ENCODE measurements around the gene TRMT61A. TPM values are rescaled to one million over a fixed set of nuclear protein-coding genes. Genes with fewer than 3 reads are reported as not detected.
A peak's percentile ranks its signal among the peaks of the same experiment; 100 is the strongest.

The TRMT61A gene
- total RNA-seq, 1 donor from 2014 or later, result 13.7 TPM

- FAIRE-seq (no peak), DNase-seq (ENCODE audit: low read depth) (no peak)
- no peaks in the 10 kb centered on the region for H3K27me3 ChIP-seq (ENCODE audit: control insufficient read depth, insufficient read depth, low read length)
- H3K36me3 ChIP-seq (ENCODE audit: control insufficient read depth, insufficient read depth, low read length), result no peaks in the 10 kb centered on the region
- TF ChIP-seq CTCF (IDR thresholded peaks at IDR 0.05; ENCODE audit: insufficient read depth, low read length, severe bottlenecking), result no peak
- no peak overlapping the region for H3K4me3 ChIP-seq (ENCODE audit: low read depth, low read length)
Measured at GRCh38 chr14:103543721-103544387, 14.9 kb downstream of the TRMT61A start.

GRCh38 chr14:103544388-103545218 is 15.6 kb downstream of the TRMT61A start:
- FAIRE-seq (no peak), DNase-seq (ENCODE audit: low read depth) (no peak)
- Histone ChIP-seq H3K4me3 (ENCODE audit: low read depth, low read length) (no peak overlapping the region), H3K36me3 (ENCODE audit: control insufficient read depth, insufficient read depth, low read length) (no peaks in the 10 kb centered on the region), H3K27me3 (ENCODE audit: control insufficient read depth, insufficient read depth, low read length) (no peaks in the 10 kb centered on the region)
- TF ChIP-seq CTCF (IDR thresholded peaks at IDR 0.05; ENCODE audit: insufficient read depth, low read length, severe bottlenecking), result no peak

GRCh38 chr14:103545219-103545914 is 16.4 kb downstream of the TRMT61A start:
- FAIRE-seq, result no peak

GRCh38 chr14:103545915-103546651 is 17.1 kb downstream of the TRMT61A start:
- no peak overlapping the region for H3K4me3 ChIP-seq (ENCODE audit: low read depth, low read length)
- H3K27me3 ChIP-seq (ENCODE audit: control insufficient read depth, insufficient read depth, low read length), result no peaks in the 10 kb centered on the region
- no peaks in the 10 kb centered on the region for H3K36me3 ChIP-seq (ENCODE audit: control insufficient read depth, insufficient read depth, low read length)
- no peak for FAIRE-seq
- no peak for DNase-seq (ENCODE audit: low read depth)
- TF ChIP-seq CTCF (IDR thresholded peaks at IDR 0.05; ENCODE audit: insufficient read depth, low read length, severe bottlenecking), result no peak

More at GRCh38 chr14:103545219-103545914, 16.4 kb downstream of the TRMT61A start:
- no peak for DNase-seq (ENCODE audit: low read depth)
- no peak for TF ChIP-seq CTCF (IDR thresholded peaks at IDR 0.05; ENCODE audit: insufficient read depth, low read length, severe bottlenecking)
- no peaks in the 10 kb centered on the region for H3K27me3 ChIP-seq (ENCODE audit: control insufficient read depth, insufficient read depth, low read length)
- H3K36me3 ChIP-seq (ENCODE audit: control insufficient read depth, insufficient read depth, low read length), result no peaks in the 10 kb centered on the region
- no peak overlapping the region for H3K4me3 ChIP-seq (ENCODE audit: low read depth, low read length)

- peak; percentile 89 for TF ChIP-seq CTCF (IDR thresholded peaks at IDR 0.05; ENCODE audit: insufficient read depth, low read length, severe bottlenecking)
- FAIRE-seq (no peak), DNase-seq (ENCODE audit: low read depth) (peak; percentile 32)
- no peaks in the 10 kb centered on the region for H3K27me3 ChIP-seq (ENCODE audit: control insufficient read depth, insufficient read depth, low read length)
- no peaks in the 10 kb centered on the region for H3K36me3 ChIP-seq (ENCODE audit: control insufficient read depth, insufficient read depth, low read length)
- H3K4me3 ChIP-seq (ENCODE audit: low read depth, low read length), result no peak overlapping the region
Measured at GRCh38 chr14:103546652-103547454, 17.9 kb downstream of the TRMT61A start.
